ENCODE results near the gene ASB16. TPM values are rescaled to one million over a fixed set of nuclear protein-coding genes. Genes with fewer than 3 reads are reported as not detected.

ASB16 gene
- total and polyA plus RNA-seq, 9 of the 15 experiments (the other 6 are each of a cell fraction or from before 2014, with no cell fraction given): 0.03 to 0.07 TPM; not detected in 7

DNA sequence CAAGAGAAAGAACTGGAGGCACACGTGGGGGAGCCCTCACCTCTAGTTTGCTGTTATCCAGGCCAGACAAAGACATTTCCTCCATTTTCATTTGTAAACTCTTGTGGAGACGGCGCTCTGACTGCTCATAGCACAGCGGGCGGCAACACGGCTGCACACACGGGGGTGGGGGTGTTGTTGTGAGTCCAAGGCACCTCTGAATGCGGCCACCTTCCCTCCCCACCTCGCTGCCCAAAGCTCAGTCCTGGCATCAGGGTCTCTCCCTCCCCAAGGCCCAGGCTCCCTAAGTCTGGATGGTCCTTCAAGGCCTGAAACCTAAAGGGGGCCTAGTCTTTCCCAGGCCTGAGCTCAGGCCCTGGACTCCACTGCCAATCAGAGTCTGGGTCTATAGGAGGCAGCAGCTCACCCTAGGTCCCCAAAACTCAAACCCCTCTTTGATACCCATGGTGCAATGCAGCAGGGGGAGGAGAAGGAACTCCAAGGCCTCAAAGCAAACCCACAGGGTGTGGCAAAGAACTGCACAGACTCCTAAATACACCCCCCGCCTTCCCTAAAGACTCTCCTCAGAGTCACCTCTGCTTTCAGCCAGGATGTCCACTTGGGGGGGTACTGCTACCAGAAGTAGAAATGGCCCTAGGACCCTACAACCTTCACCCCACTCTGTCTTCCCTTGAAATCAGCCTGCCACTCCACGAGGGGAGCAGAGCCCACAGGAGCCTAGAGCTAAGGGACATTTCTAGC lies 27.6 kb downstream of the ASB16 start:
- H3K9ac ChIP-seq (ENCODE audit: insufficient read depth in 1 of 2, low read depth in 2 of 2, low read length in 2 of 2): peak overlapping the region; percentile 90 to 97
- H3K4me2 ChIP-seq (ENCODE audit: insufficient read depth, low read length): peak overlapping the region; percentile 91
- in situ Hi-C loops (cut with MboI) (no loop called here), intact Hi-C loops (cut with micrococcal nuclease) (loop anchor here (1.0 kb wide), 1 partner anchor 147 kb away; the partner anchor contains the start of gene GRN)
- no peaks in the 10 kb centered on the region for H3K27me3 ChIP-seq (ENCODE audit: control insufficient read depth in 2 of 2, insufficient read depth in 2 of 2, low read length in 2 of 2)
- no peaks in the 10 kb centered on the region for H4K20me1 ChIP-seq (replicated peaks; ENCODE audit: control insufficient read depth, insufficient read depth, low read length)
- H3K4me3 ChIP-seq: peak overlapping the region; percentile 79
- H3K79me2 ChIP-seq (ENCODE audit: control insufficient read depth, insufficient read depth, low read length): peaks cover 24% of the 10 kb centered on the region
- TSS peak; percentile 46 for BruUV-seq (replicated peaks)
- peaks cover 19 to 35% of the 10 kb centered on the region in 2 experiments for H3K4me1 ChIP-seq (replicated peaks in 1 of 2; ENCODE audit: control insufficient read depth in 2 of 2, insufficient read depth in 2 of 2, low read length in 2 of 2)
- peak overlapping the region; percentile 42 for H2AFZ ChIP-seq (ENCODE audit: low read depth, low read length)
- ChIA-PET POLR2A (interaction anchor here (0.6 to 2.4 kb wide), 7 partner anchors 10 to 191 kb away, joined by 3 to 14 read pairs (median 6); partner anchors contain the start of genes ITGA2B and TMUB2), CTCF (ENCODE audit: low intra/inter-chr PET ratio) (interaction anchor here (1.1 kb wide), 1 partner anchor 12 kb away, joined by 3 read pairs; no protein-coding TSS in a partner anchor)
- peak; percentile 99 for FAIRE-seq
- peak; percentile 62 to 89 (median 72) for DNase-seq (ENCODE audit: extremely low read depth in 1 of 4, low spot score in 3 of 4)
- peaks cover 47% of the 10 kb centered on the region; the same call in 2 of the 3 replicates for H3K36me3 ChIP-seq (ENCODE audit: control insufficient read depth, insufficient read depth, low read length)
- no peaks in the 10 kb centered on the region for H3K9me3 ChIP-seq (replicated peaks; ENCODE audit: control insufficient read depth, insufficient read depth, low read depth, low read length)
- H3K27ac ChIP-seq (ENCODE audit: extremely low read depth, low read depth, low read length): peak overlapping the region; percentile 91
- peak; percentile 73 for ATAC-seq
- H3K9me1 ChIP-seq (ENCODE audit: control insufficient read depth, insufficient read depth, low read length): no peaks in the 10 kb centered on the region
- 61% methylated on average over 11 of the region's 11 CpGs for WGBS (ENCODE audit: insufficient coverage, low coverage, missing lambda C conversion rate)
- no peak for TF ChIP-seq MTA1 (IDR thresholded peaks at IDR 0.05; ENCODE audit: borderline replicate concordance)
- no peak for TF ChIP-seq NFIX (CRISPR knock-in tag; IDR thresholded peaks at IDR 0.05; ENCODE audit: low read depth)
- peak; percentile 49 to 73 for TF ChIP-seq RAD21 (CRISPR knock-in tag; conservative IDR thresholded peaks at IDR 0.05 in 1 of 2, IDR thresholded peaks at IDR 0.05 in 1 of 2)
- TF ChIP-seq VEZF1 (CRISPR knock-in tag; IDR thresholded peaks at IDR 0.05): peak; percentile 68
- TF ChIP-seq RB1 (IDR thresholded peaks at IDR 0.05; ENCODE audit: low read depth): 0 out of 2 replicates have a peak, but pooled peaks have one; percentile 2
- TF ChIP-seq TAF7 (tag; IDR thresholded peaks at IDR 0.05): 0 out of 2 replicates have a peak, but pooled peaks have one; percentile 38
- TF ChIP-seq RCOR1 (IDR thresholded peaks at IDR 0.05; ENCODE audit: borderline replicate concordance in 1 of 2, low read depth in 2 of 2, low read length in 2 of 2): 0 out of 4 replicates have a peak, but pooled peaks of 1 of the 2 experiments have one; percentile 33
- TF ChIP-seq CREB5 (CRISPR knock-in tag; IDR thresholded peaks at IDR 0.05): no peak
- TF ChIP-seq BRD9 (IDR thresholded peaks at IDR 0.05; ENCODE audit: low read depth, partially characterized antibody): peak; percentile 57
- peak; percentile 60 to 71 (median 70) for TF ChIP-seq CTCF (IDR thresholded peaks at IDR 0.05 in 2 of 3, conservative IDR thresholded peaks at IDR 0.05 in 1 of 3; ENCODE audit: insufficient read depth in 2 of 3, low read depth in 1 of 3, low read length in 3 of 3)
